Neuronal stem cell (in vitro differentiated cells): Measurements from ENCODE around the gene RHOXF1.
"Not testable (repeated sequence)": the region's sequence is repeated elsewhere in the genome, so short reads cannot be mapped to it uniquely, and the experiment has no call there.

Experiments
- DNase-seq: peaks from one replicate; pipeline ENCODE4 v3.0.0-alpha.2; 2013; ENCODE audit warnings: low spot score
- H2AFZ ChIP-seq: one replicate; pipeline ENCODE4 v1.6.1; 2013; ENCODE audit warnings: mild to moderate bottlenecking, low read length, inconsistent platforms
- H2AK5ac ChIP-seq: 2 replicates; pipeline ENCODE4 v1.6.1; 2013; ENCODE audit warnings: low read depth, mild to moderate bottlenecking, inconsistent platforms, low read length, moderate library complexity, mixed read lengths
- H2BK120ac ChIP-seq: 2 replicates; pipeline ENCODE4 v1.6.1; 2013; ENCODE audit warnings: low read depth, mild to moderate bottlenecking, inconsistent platforms, low read length, moderate library complexity, mixed read lengths
- H2BK12ac ChIP-seq: one replicate; pipeline ENCODE4 v1.6.1; 2013; ENCODE audit warnings: low read length, inconsistent platforms
- H2BK15ac ChIP-seq: 2 replicates; pipeline ENCODE4 v1.6.1; 2013; ENCODE audit warnings: mild to moderate bottlenecking, low read length, inconsistent platforms, mixed read lengths
- H2BK5ac ChIP-seq: one replicate; pipeline ENCODE4 v1.6.1; 2013; ENCODE audit warnings: inconsistent platforms, mild to moderate bottlenecking, low read length, moderate library complexity
- H3K14ac ChIP-seq: one replicate; pipeline ENCODE4 v1.6.1; 2013; ENCODE audit warnings: low read length, inconsistent platforms
- H3K18ac ChIP-seq: 2 replicates; pipeline ENCODE4 v1.6.1; 2013; ENCODE audit warnings: low read length, inconsistent platforms
- H3K23ac ChIP-seq: 2 replicates; pipeline ENCODE4 v1.6.1; 2013; ENCODE audit warnings: low read depth, mild to moderate bottlenecking, mixed read lengths, low read length, inconsistent platforms; ENCODE audit not compliant: poor library complexity
- H3K27ac ChIP-seq: replicated peaks from 3 replicates; pipeline ENCODE4 v1.5.1; 2013; ENCODE audit warnings: low read length, inconsistent platforms
- H3K27me3 ChIP-seq, 3 experiments: 2 replicates each; pipeline ENCODE4 v1.6.1; 2013; ENCODE audit warnings: low read length in 3 of 3, mild to moderate bottlenecking in 2 of 3, inconsistent platforms in 1 of 3, low read depth in 1 of 3, mixed read lengths in 1 of 3, moderate library complexity in 1 of 3; ENCODE audit not compliant: control insufficient read depth in 3 of 3, insufficient read depth in 3 of 3
- H3K36me3 ChIP-seq, 2 donors: replicated peaks in 1 of 2; 2 replicates each; pipeline ENCODE4 v1.6.1; 2013; ENCODE audit warnings: low read length in 2 of 2; ENCODE audit not compliant: control insufficient read depth in 2 of 2, insufficient read depth in 2 of 2
- H3K4ac ChIP-seq: 2 replicates; pipeline ENCODE4 v1.6.1; 2013; ENCODE audit warnings: inconsistent platforms, mild to moderate bottlenecking, low read length, moderate library complexity
- H3K4me1 ChIP-seq, 2 donors: 1 replicate in 1 of 2; 2 replicates in 1 of 2; pipeline ENCODE4 v1.6.1; 2013; ENCODE audit warnings: low read length in 2 of 2, low read depth in 1 of 2; ENCODE audit not compliant: control insufficient read depth in 2 of 2, insufficient read depth in 1 of 2
- H3K4me2 ChIP-seq: one replicate; pipeline ENCODE4 v1.6.1; 2013; ENCODE audit warnings: mild to moderate bottlenecking, low read length, inconsistent platforms; ENCODE audit not compliant: insufficient read depth, poor library complexity, severe bottlenecking
- H3K4me3 ChIP-seq, 2 donors: 2 replicates each; pipeline ENCODE4 v1.5.1; 2013; ENCODE audit warnings: low read length in 2 of 2, mild to moderate bottlenecking in 2 of 2, inconsistent platforms in 1 of 2, moderate library complexity in 1 of 2
- H3K79me1 ChIP-seq: one replicate; pipeline ENCODE4 v1.6.1; 2013; ENCODE audit warnings: low read depth, mild to moderate bottlenecking, inconsistent platforms, low read length, moderate library complexity
- H3K9ac ChIP-seq: one replicate; pipeline ENCODE4 v1.6.1; 2013; ENCODE audit warnings: mild to moderate bottlenecking, low read depth, low read length, inconsistent platforms; ENCODE audit not compliant: poor library complexity
- H3K9me3 ChIP-seq, 2 donors: replicated peaks in 1 of 2; 2 replicates each; pipeline versions ENCODE3 to v1.6.1; 2013; ENCODE audit warnings: low read length in 2 of 2, mild to moderate bottlenecking in 2 of 2, inconsistent platforms in 1 of 2, low read depth in 1 of 2, mixed read lengths in 1 of 2, moderate library complexity in 1 of 2; ENCODE audit not compliant: control insufficient read depth in 2 of 2, insufficient read depth in 1 of 2
- H4K8ac ChIP-seq: one replicate; pipeline ENCODE4 v1.6.1; 2013; ENCODE audit warnings: low read depth, mild to moderate bottlenecking, inconsistent platforms, low read length, moderate library complexity
- H4K91ac ChIP-seq: one replicate; pipeline ENCODE4 v1.6.1; 2013; ENCODE audit warnings: low read length, low read depth, mild to moderate bottlenecking, inconsistent platforms; ENCODE audit not compliant: poor library complexity
- WGBS, 2 donors: extraction: QIAGEN DNeasy Blood & Tissue Kit; methylation state at CpG; one replicate each; pipeline ENCODE4 v1.1.7; 2013; ENCODE audit warnings: missing lambda C conversion rate in 2 of 2, mixed read lengths in 1 of 2; ENCODE audit not compliant: insufficient read length in 2 of 2, insufficient replicate concordance in 1 of 2; ENCODE audit errors: extremely low coverage in 2 of 2; 5-methylcytosine and 5-hydroxymethylcytosine counted together

The RHOXF1 gene

DNA sequence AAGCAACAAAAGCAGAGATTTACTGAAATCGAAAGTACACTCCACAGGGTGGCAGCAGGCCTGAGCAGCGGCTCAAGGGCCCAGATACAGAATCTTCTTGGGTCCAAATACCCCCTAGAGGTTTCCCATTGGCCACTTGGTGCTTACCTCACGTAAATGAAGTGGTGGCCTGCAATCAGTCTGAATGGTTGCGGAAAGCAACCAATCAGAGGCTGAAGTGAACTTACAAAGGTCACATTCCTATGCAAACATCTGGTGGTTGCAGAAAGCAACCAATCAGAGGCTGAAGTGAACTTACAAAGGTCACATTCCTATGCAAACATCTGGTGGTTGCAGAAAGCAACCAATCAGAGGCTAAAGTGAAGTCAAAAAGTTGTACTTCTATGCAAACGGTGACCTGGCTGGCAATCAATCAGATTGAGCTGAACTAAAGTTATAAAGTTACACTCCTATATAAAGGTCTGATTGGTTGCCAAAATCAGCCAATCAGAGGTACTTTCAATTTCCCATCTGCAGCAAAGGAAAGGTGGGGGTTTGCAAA, 12.7 kb upstream of the RHOXF1 start:
- H2BK12ac ChIP-seq, H2AFZ ChIP-seq, H3K27me3 ChIP-seq, H3K9me3 ChIP-seq, H3K4ac ChIP-seq, H3K36me3 ChIP-seq, H2BK120ac ChIP-seq, H4K91ac ChIP-seq, H3K23ac ChIP-seq, H3K79me1 ChIP-seq, H2BK15ac ChIP-seq, H3K4me1 ChIP-seq, H3K27ac ChIP-seq, H4K8ac ChIP-seq, H2BK5ac ChIP-seq, H3K14ac ChIP-seq, H2AK5ac ChIP-seq, H3K4me3 ChIP-seq, H3K18ac ChIP-seq, DNase-seq, H3K4me2 ChIP-seq, H3K9ac ChIP-seq: not testable (repeated sequence)
- no CpG with 5 or more reads among the region's 5 CpGs for WGBS, 2 donors

DNA sequence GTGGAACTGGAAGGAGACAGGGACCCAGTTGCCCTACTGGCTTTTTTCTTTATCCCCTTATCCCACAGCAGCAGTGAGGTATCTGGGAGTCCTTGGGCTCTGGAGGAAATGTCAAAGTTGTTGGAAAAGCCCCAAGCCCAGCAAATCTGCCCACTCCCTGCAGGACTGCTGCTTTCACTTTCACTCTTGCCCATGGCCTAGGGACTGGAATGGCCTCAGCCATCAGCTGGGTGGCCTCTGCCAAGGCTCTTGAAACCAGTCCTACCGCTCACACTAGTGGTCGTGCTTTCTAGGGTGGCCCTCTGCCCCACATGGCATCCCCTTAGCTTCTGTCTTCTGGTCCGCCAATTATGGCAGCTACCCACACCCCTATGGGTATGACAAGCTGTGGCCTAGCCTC, 9.7 kb upstream of the RHOXF1 start:
- H3K18ac ChIP-seq: no peak overlapping the region
- H3K4ac ChIP-seq: no peak overlapping the region
- H3K23ac ChIP-seq: no peak overlapping the region
- no peak overlapping the region for H3K4me3 ChIP-seq
- no peak overlapping the region for H3K14ac ChIP-seq
- H2BK120ac ChIP-seq: no peak overlapping the region
- no peak overlapping the region for H2AK5ac ChIP-seq
- H3K9me3 ChIP-seq: no peaks in the 10 kb centered on the region
- no peak overlapping the region for H2AFZ ChIP-seq
- no peak for DNase-seq
- H3K36me3 ChIP-seq: no peaks in the 10 kb centered on the region
- H2BK12ac ChIP-seq: no peak overlapping the region
- H3K27me3 ChIP-seq: peaks cover 0 to 5% (median 0%) of the 10 kb centered on the region in 3 experiments
- no peak overlapping the region for H4K8ac ChIP-seq
- H3K4me1 ChIP-seq: no peaks in the 10 kb centered on the region
- H3K9ac ChIP-seq: no peak overlapping the region
- no CpG with 5 or more reads among the region's 3 CpGs for WGBS, 2 donors
- no peaks in the 10 kb centered on the region for H3K79me1 ChIP-seq
- no peak overlapping the region for H3K27ac ChIP-seq
- H2BK15ac ChIP-seq: no peak overlapping the region
- H2BK5ac ChIP-seq: no peak overlapping the region
- H3K4me2 ChIP-seq: no peak overlapping the region
- H4K91ac ChIP-seq: no peak overlapping the region

DNA sequence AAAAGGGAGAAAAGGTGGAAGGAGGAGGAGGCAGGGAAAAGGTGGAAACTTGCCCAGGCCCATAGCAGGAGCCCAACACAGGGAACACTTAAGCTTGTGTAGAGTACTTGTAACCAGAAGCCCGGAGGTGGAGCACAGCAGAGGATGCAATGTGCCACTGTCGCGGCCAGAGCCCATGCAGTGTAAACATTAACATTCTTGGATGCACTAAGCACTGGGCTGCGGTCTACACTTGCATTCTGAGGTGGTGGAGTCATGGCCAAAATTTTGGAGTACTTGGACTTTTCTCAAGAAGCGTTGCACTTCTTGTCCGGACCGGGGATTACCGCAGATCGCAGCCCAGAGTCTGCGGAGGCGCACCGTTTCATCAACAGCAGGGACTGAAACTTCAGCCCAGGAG, 4.5 kb upstream of the RHOXF1 start:
- Histone ChIP-seq H3K23ac (no peak overlapping the region), H3K18ac (no peak overlapping the region), H3K4me3 (no peak overlapping the region), H3K4ac (no peak overlapping the region), H4K91ac (no peak overlapping the region), H2BK5ac (no peak overlapping the region), H3K36me3 (no peaks in the 10 kb centered on the region), H3K79me1 (no peaks in the 10 kb centered on the region), H3K27me3 (peaks cover 0 to 5% (median 0%) of the 10 kb centered on the region in 3 experiments), H3K4me2 (no peak overlapping the region), H3K27ac (no peak overlapping the region), H2BK12ac (no peak overlapping the region), H2AK5ac (no peak overlapping the region), H3K9ac (no peak overlapping the region), H3K14ac (no peak overlapping the region), H3K9me3 (no peaks in the 10 kb centered on the region), H4K8ac (no peak overlapping the region), H2AFZ (no peak overlapping the region), H2BK120ac (no peak overlapping the region), H2BK15ac (no peak overlapping the region), H3K4me1 (no peaks in the 10 kb centered on the region)
- no CpG with 5 or more reads among the region's 12 CpGs for WGBS, 2 donors
- no peak for DNase-seq

DNA sequence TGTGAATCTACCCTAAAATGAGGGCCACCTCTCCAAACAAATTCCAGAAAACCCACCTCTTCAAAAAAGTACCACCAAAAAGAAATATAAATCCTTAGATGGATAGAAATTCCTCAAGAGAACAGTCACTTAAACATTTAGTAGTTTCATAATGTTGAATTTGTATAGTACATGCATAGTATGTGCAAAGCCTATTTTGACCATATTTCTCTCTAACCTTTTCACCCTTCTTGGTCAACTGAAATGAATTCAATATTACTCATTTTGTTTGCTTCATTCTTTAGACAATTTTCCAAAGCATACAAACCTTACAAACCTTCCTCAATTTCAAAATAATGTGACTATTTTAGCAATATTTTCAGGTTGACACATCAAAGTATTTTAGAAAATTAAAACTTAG, 4.1 kb downstream of the RHOXF1 start:
- H3K27me3 ChIP-seq: peaks cover 0 to 5% (median 0%) of the 10 kb centered on the region in 3 experiments
- no peak overlapping the region for H3K4me3 ChIP-seq
- no peak overlapping the region for H3K27ac ChIP-seq
- H3K36me3 ChIP-seq: no peaks in the 10 kb centered on the region
- H3K14ac ChIP-seq: no peak overlapping the region
- no peak overlapping the region for H2BK12ac ChIP-seq
- H2AFZ ChIP-seq: no peak overlapping the region
- H2BK5ac ChIP-seq: no peak overlapping the region
- no peak overlapping the region for H2BK15ac ChIP-seq
- H3K4ac ChIP-seq: no peak overlapping the region
- H3K9me3 ChIP-seq: no peaks in the 10 kb centered on the region
- no peaks in the 10 kb centered on the region for H3K4me1 ChIP-seq
- no peak overlapping the region for H4K8ac ChIP-seq
- H2AK5ac ChIP-seq: no peak overlapping the region
- no peak overlapping the region for H3K9ac ChIP-seq
- no peaks in the 10 kb centered on the region for H3K79me1 ChIP-seq
- H2BK120ac ChIP-seq: no peak overlapping the region
- no peak overlapping the region for H3K23ac ChIP-seq
- H3K18ac ChIP-seq: no peak overlapping the region
- H4K91ac ChIP-seq: no peak overlapping the region
- no peak for DNase-seq
- no peak overlapping the region for H3K4me2 ChIP-seq
